GM21723 (cell line): ENCODE data around the gene PFKL.

Experiments
- ATAC-seq: cut with Tn5 transposase; IDR thresholded peaks from one replicate; pipeline ENCODE4 v1.9.1; 2021; ENCODE audit warnings: mild to moderate bottlenecking, moderate library complexity; ENCODE audit not compliant: unreplicated experiment

Gene PFKL

DNA sequence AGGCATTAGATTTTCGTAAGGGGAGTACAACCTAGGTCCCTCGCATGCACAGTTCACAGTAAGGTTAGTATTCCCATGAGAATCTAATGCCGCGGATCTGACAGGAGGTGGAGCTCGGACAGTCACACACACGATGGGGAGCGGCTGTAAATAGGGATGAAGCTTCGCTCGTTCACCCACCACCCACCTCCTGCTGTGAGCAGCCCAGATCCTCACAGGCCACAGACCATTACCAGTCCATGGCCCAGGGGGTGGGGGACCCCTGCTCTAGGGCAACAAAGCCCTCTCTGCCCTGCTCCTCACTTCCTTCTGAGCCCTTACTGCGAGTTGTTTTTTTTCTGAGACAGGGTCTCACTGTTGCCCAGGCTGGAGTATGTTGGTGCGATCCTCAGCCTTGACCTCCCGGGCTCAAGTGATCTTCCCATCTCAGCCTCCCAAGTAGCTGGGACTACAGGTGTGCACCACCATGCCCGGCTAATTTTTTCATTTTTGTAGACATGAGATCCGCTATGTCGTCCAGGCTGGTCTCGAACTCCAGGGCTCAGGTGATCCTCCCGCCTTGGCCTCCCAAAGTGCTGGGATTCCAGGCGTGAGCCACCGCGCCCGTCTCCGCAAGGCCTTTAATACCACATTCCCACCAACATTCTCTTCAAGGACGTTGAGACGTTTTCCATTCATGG, 74.9 kb downstream of the PFKL start:
- ATAC-seq: no peak

DNA sequence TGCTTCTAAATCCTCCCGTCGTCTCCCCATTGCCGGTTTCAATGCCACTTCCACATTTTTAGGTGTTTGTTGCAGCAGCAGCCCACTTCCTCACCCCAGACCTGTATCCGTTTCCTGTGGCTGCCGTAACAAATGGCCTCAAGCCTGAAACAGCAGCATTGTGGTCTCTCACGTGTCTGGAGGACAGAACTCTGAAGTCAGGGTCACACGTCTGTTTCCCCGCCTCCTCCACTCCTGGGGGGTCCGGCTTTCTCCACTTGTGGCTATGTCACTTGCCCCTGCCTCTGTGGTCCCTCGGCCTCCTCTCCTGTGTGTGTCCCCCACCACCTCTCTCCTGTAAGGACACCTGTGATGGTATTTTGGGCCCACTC, 75.4 kb downstream of the PFKL start:
- no peak for ATAC-seq

DNA sequence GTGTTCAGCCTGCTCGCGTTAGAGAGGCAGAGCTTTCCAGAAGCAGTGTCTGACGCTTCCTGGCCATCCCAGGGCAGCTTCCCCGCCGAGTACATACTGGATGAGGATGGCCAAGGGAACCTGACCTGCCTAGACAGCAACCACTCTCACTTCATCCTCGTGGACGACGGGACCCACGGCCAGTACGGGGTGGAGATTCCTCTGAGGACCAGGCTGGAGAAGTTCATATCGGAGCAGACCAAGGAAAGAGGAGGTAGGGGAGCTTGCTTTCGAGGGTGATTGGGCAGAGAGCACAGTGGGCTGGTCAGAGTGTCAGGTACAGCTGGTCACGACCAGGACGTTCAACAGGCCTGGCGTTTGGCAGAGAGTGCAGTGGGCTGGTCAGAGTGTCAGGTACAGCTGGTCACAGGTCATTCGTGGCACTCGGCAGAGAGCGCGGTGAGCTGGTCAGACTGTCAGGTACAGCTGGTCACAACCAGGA, 75.9 kb downstream of the PFKL start:
- ATAC-seq: no peak

DNA sequence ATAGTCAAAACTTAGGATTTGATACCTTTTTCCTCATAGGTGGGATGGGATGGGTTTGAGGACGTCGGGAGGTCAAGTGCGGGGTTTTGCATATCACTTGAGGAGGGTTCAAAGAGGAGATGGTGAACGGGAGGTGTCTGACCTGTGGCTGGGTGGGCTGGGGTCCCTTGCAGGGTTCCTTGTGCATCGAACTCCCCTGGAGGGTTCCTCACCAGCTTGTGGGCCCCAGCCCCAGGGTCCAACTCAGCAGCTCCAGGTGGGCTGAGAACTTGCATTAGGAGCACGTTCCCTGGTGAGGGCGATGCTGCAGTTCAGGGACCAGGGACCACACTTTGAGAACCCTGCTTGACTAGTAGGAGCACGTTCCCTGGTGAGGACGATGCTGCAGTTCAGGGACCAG, 76.8 kb downstream of the PFKL start:
- no peak for ATAC-seq
